ENCODE measurements around the gene APBA2. TPM values are rescaled to one million over a fixed set of nuclear protein-coding genes. Genes with fewer than 3 reads are reported as not detected.

Gene APBA2
- total RNA-seq, 1 donor from 2014 or later: 35.8 TPM

DNA sequence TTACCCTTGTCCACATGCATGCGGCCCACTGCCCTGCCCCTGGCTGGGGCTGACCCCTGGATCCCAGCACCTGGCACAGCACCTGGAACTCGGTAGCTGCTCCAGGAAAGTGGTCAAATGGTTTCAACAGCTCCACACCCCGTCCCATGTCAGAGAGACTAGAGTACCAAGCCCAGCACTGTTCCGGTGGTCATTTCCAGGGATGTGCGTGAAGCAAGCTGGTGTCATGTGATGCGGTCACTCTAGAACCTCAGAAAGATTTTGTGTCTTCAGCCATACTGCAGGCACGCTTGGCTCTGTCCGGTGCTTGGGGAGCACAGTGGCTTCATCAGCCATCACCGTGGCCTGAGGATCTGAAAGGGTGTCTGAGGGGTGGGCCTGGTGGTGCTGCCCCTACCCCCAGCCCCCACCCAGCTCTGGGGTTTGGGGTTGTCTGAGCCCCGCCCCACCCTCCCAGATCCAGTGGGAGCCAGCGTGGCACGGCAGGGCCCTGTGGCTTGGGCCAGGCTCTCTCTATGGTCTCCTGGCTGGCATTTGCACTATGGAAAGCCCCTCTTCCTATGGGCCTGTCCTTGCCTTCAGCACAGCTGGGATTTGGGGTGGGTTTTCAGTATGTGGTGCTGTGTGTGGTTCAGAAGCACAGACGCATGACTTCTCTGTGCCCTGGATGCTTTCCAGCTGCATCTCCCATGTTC, 15.3 kb downstream of the APBA2 start:
- H3K4me1 ChIP-seq: peaks cover 11% of the 10 kb centered on the region
- no peaks in the 10 kb centered on the region for H3K27me3 ChIP-seq
- Mint-ChIP-seq H3K27me3 (ENCODE audit: insufficient read depth, low read depth) (no peaks in the 10 kb centered on the region), H3K27ac (no peak overlapping the region), H3K9me3 (peaks cover 20% of the 10 kb centered on the region), H3K36me3 (peaks cover 33% of the 10 kb centered on the region), H3K4me3 (no peak overlapping the region), H3K4me1 (peaks cover 24% of the 10 kb centered on the region)
- no peaks in the 10 kb centered on the region for H3F3A ChIP-seq (ENCODE audit: low read depth)
- H3K36me3 ChIP-seq: no peaks in the 10 kb centered on the region
- no peak for DNase-seq (ENCODE audit: low spot score)
- H3K4me2 ChIP-seq: no peak overlapping the region
- H3K27ac ChIP-seq: no peak overlapping the region
- H3K9ac ChIP-seq: no peak overlapping the region
- peaks cover 5% of the 10 kb centered on the region for H3K9me3 ChIP-seq (ENCODE audit: low read depth)
- H3K79me2 ChIP-seq (ENCODE audit: low read depth): peaks cover 70% of the 10 kb centered on the region
- no peak overlapping the region for H2AFZ ChIP-seq (replicated peaks)
- H3K4me3 ChIP-seq: no peak overlapping the region
- TF ChIP-seq, protein P1, sequence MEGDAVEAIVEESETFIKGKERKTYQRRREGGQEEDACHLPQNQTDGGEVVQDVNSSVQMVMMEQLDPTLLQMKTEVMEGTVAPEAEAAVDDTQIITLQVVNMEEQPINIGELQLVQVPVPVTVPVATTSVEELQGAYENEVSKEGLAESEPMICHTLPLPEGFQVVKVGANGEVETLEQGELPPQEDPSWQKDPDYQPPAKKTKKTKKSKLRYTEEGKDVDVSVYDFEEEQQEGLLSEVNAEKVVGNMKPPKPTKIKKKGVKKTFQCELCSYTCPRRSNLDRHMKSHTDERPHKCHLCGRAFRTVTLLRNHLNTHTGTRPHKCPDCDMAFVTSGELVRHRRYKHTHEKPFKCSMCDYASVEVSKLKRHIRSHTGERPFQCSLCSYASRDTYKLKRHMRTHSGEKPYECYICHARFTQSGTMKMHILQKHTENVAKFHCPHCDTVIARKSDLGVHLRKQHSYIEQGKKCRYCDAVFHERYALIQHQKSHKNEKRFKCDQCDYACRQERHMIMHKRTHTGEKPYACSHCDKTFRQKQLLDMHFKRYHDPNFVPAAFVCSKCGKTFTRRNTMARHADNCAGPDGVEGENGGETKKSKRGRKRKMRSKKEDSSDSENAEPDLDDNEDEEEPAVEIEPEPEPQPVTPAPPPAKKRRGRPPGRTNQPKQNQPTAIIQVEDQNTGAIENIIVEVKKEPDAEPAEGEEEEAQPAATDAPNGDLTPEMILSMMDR (IDR thresholded peaks at IDR 0.05): no peak
- no peak for TF ChIP-seq EZH2phosphoT487 (IDR thresholded peaks at IDR 0.05)
- TF ChIP-seq EZH2 (IDR thresholded peaks at IDR 0.05): no peak
- peaks cover 61% of the 10 kb centered on the region for H4K20me1 ChIP-seq (ENCODE audit: low read depth)

DNA sequence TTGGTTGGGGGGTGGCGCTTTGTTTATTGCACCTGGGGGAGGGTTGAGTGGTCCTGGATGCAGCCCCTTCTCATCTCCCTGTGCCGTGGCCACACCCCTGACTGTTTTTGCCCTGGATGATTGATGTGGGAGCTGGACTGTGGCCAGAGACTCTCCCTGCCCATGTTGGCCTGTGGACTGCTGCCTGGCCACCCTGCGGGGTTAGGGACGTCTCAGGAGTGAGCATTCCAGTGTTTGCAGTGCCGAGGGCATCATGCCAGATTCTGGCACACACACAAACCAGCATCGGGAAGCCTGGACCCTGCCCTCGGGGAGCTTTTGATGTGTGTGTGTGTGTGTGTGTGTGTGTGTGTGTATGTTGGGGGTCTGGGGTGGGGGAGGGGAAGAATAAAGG, 15.8 kb downstream of the APBA2 start:
- Histone ChIP-seq H3K9me3 (ENCODE audit: low read depth) (peaks cover 2% of the 10 kb centered on the region), H2AFZ (replicated peaks) (no peak overlapping the region), H3F3A (ENCODE audit: low read depth) (no peaks in the 10 kb centered on the region), H4K20me1 (ENCODE audit: low read depth) (peaks cover 61% of the 10 kb centered on the region), H3K4me2 (no peak overlapping the region), H3K79me2 (ENCODE audit: low read depth) (peaks cover 72% of the 10 kb centered on the region), H3K27ac (no peak overlapping the region), H3K9ac (no peak overlapping the region), H3K36me3 (no peaks in the 10 kb centered on the region), H3K27me3 (no peaks in the 10 kb centered on the region), H3K4me1 (peaks cover 11% of the 10 kb centered on the region), H3K4me3 (no peak overlapping the region)
- Mint-ChIP-seq H3K4me1 (peaks cover 24% of the 10 kb centered on the region), H3K27ac (no peak overlapping the region), H3K9me3 (peaks cover 18% of the 10 kb centered on the region), H3K36me3 (peaks cover 31% of the 10 kb centered on the region), H3K4me3 (no peak overlapping the region), H3K27me3 (ENCODE audit: insufficient read depth, low read depth) (no peaks in the 10 kb centered on the region)
- no peak for DNase-seq (ENCODE audit: low spot score)
- no peak for TF ChIP-seq EZH2phosphoT487 (IDR thresholded peaks at IDR 0.05)
- TF ChIP-seq, protein P1 (IDR thresholded peaks at IDR 0.05): no peak

DNA sequence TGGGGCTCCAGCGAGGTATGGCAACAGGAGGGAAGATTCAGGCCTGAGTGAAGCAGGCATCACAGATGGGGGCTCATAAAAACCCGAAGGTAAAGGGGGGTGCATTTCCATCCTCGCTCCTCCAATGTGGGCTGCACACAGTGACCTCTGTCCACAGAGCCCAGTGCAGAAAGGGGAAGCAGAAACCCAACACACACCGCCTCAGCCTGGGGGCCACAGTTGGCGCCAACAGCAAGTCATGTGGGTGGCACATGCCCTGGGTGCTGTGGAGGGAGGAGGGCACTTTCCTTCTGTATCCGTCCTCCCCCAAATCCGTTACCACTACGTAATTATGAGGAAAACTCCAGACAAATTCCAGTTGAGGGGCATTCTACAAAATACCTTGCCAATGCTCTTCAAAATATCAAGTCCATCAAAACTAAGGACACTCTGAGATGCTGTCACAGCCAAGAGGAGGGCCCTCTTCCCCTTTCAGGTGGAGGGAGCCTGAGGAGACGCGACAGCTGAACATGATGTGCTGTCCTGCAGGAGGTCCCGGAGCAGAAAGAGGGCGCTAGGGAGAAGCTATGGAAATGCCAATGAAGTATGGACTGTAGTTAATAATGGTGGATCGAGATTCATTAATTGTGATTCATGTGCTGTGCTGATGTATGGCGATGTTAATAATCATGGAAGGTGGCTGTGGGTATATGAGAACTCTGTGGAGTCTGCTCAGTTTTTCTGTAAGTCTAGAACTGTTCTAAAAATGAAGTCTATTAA, 16.4 kb downstream of the APBA2 start:
- Mint-ChIP-seq H3K9me3 (peaks cover 13% of the 10 kb centered on the region), H3K27me3 (ENCODE audit: insufficient read depth, low read depth) (no peaks in the 10 kb centered on the region), H3K4me3 (no peak overlapping the region), H3K27ac (no peak overlapping the region), H3K36me3 (peaks cover 26% of the 10 kb centered on the region), H3K4me1 (peaks cover 25% of the 10 kb centered on the region)
- Histone ChIP-seq H4K20me1 (ENCODE audit: low read depth) (peaks cover 61% of the 10 kb centered on the region), H3K4me3 (no peak overlapping the region), H3K9ac (no peak overlapping the region), H3K4me2 (no peak overlapping the region), H2AFZ (replicated peaks) (no peak overlapping the region), H3F3A (ENCODE audit: low read depth) (no peaks in the 10 kb centered on the region), H3K4me1 (peaks cover 11% of the 10 kb centered on the region), H3K27me3 (no peaks in the 10 kb centered on the region), H3K36me3 (no peaks in the 10 kb centered on the region), H3K79me2 (ENCODE audit: low read depth) (peaks cover 70% of the 10 kb centered on the region), H3K9me3 (ENCODE audit: low read depth) (no peaks in the 10 kb centered on the region), H3K27ac (no peak overlapping the region)
- TF ChIP-seq EZH2 (IDR thresholded peaks at IDR 0.05): no peak
- TF ChIP-seq, protein P1 (IDR thresholded peaks at IDR 0.05): peak; percentile 45
- DNase-seq (ENCODE audit: low spot score): peak; percentile 39
